ENCODE data around the gene PPM1N. TPM values are rescaled to one million over a fixed set of nuclear protein-coding genes. Genes with fewer than 3 reads are reported as not detected.

The PPM1N gene
- total and polyA plus RNA-seq, 12 donors = 0.33 to 3.7 (median 1.6) TPM; not detected in 2

GRCh38 chr19:45517238-45517637 is 19.0 kb downstream of the PPM1N start:
- H3K9me3 ChIP-seq (replicated peaks in 1 of 3) = no peaks in the 10 kb centered on the region
- peaks cover 0 to 45% of the 10 kb centered on the region in 2 donors for H3K36me3 ChIP-seq (replicated peaks in 1 of 2)
- TF ChIP-seq CTCF (IDR thresholded peaks at IDR 0.05) = no peak
- TF ChIP-seq POLR2A (IDR thresholded peaks at IDR 0.05) = no peak
- no peaks in the 10 kb centered on the region for H3K27me3 ChIP-seq
- H3K4me3 ChIP-seq = no peak overlapping the region
- H3K27ac ChIP-seq = no peak overlapping the region
- intact Hi-C loops (cut with DNase I) = no loop called here
- peaks cover 10 to 24% of the 10 kb centered on the region in 2 donors for H3K4me1 ChIP-seq (replicated peaks in 1 of 2)
- WGBS, 4 donors = 65 to 74% (median 69%) methylated on average over 7 of the region's 7 CpGs
- no peak for DNase-seq

- intact Hi-C loops (cut with DNase I) = no loop called here
- H3K9me3 ChIP-seq (replicated peaks in 1 of 3) = no peaks in the 10 kb centered on the region
These were observed 19.6 kb downstream of the PPM1N start for GRCh38 chr19:45517641-45518468.

GRCh38 chr19:45518469-45518826 is 20.2 kb downstream of the PPM1N start:
- peaks cover 10 to 23% of the 10 kb centered on the region in 2 donors for H3K4me1 ChIP-seq (replicated peaks in 1 of 2)

More at GRCh38 chr19:45517641-45518468, 19.6 kb downstream of the PPM1N start:
- Histone ChIP-seq H3K4me3 (no peak overlapping the region), H3K27ac (no peak overlapping the region), H3K4me1 (replicated peaks in 1 of 2) (peaks cover 10 to 24% of the 10 kb centered on the region in 2 donors), H3K36me3 (replicated peaks in 1 of 2) (peaks cover 0 to 51% of the 10 kb centered on the region in 2 donors), H3K27me3 (no peaks in the 10 kb centered on the region)
- no peak for DNase-seq
- WGBS, 4 donors = 91 to 93% (median 92%) methylated on average over 39 to 50 of the region's 50 CpGs
- TF ChIP-seq CTCF (IDR thresholded peaks at IDR 0.05) (no peak), POLR2A (IDR thresholded peaks at IDR 0.05) (no peak)

GRCh38 chr19:45522010-45522941 is 24.0 kb downstream of the PPM1N start:
- Histone ChIP-seq H3K4me1 (replicated peaks in 1 of 2) (peaks cover 0 to 3% of the 10 kb centered on the region in 2 donors), H3K27me3 (no peaks in the 10 kb centered on the region), H3K27ac (no peak overlapping the region), H3K4me3 (no peak overlapping the region), H3K9me3 (replicated peaks in 1 of 3) (no peaks in the 10 kb centered on the region), H3K36me3 (replicated peaks in 1 of 2) (peaks cover 0 to 88% of the 10 kb centered on the region in 2 donors)
- intact Hi-C loops (cut with DNase I) = loop anchor here (2.0 to 10.0 kb wide), 3 partner anchors 45 to 123 kb away; no protein-coding TSS in a partner anchor
- no peak for TF ChIP-seq CTCF (IDR thresholded peaks at IDR 0.05)
- no peak for TF ChIP-seq POLR2A (IDR thresholded peaks at IDR 0.05)
- peak in 1 of 7 donors; percentile 51 for DNase-seq
- WGBS, 4 donors = 76 to 97% (median 80%) methylated on average over 8 to 24 of the region's 24 CpGs

More at GRCh38 chr19:45518469-45518826, 20.2 kb downstream of the PPM1N start:
- Histone ChIP-seq H3K4me3 (no peak overlapping the region), H3K9me3 (replicated peaks in 1 of 3) (no peaks in the 10 kb centered on the region), H3K27ac (no peak overlapping the region), H3K27me3 (no peaks in the 10 kb centered on the region), H3K36me3 (replicated peaks in 1 of 2) (peaks cover 0 to 54% of the 10 kb centered on the region in 2 donors)
- intact Hi-C loops (cut with DNase I) = no loop called here
- DNase-seq = no peak
- no peak for TF ChIP-seq POLR2A (IDR thresholded peaks at IDR 0.05)
- WGBS, 4 donors = 82 to 89% (median 87%) methylated on average over 7 of the region's 7 CpGs
